Duodenal mucosa (tissue), 2 donors: Measurements from ENCODE around the gene CYB5R4.
A peak's percentile ranks its signal among the peaks of the same experiment; 100 is the strongest.

Experiments used
- H3K27ac ChIP-seq: one replicate; pipeline ENCODE4 v1.7.0; 2013; ENCODE audit warnings: low read depth, low read length
- H3K27me3 ChIP-seq, 2 donors: one replicate each; pipeline ENCODE4 v1.7.0; 2013; ENCODE audit warnings: low read length in 2 of 2, control low read depth in 1 of 2; ENCODE audit not compliant: insufficient read depth in 2 of 2, control insufficient read depth in 1 of 2
- H3K36me3 ChIP-seq, 2 donors: one replicate each; pipeline ENCODE4 v1.7.0; 2013; ENCODE audit warnings: low read length in 2 of 2, control low read depth in 1 of 2; ENCODE audit not compliant: insufficient read depth in 2 of 2, control insufficient read depth in 1 of 2
- H3K4me1 ChIP-seq, 2 donors: one replicate each; pipeline ENCODE4 v1.7.0; 2013; ENCODE audit warnings: low read length in 2 of 2, control low read depth in 1 of 2; ENCODE audit not compliant: insufficient read depth in 2 of 2, control insufficient read depth in 1 of 2
- H3K4me3 ChIP-seq, 2 donors: one replicate each; pipeline ENCODE4 v1.7.0; 2013; ENCODE audit warnings: low read length in 2 of 2, low read depth in 1 of 2
- H3K9ac ChIP-seq, 2 donors: one replicate each; pipeline ENCODE4 v1.7.0; 2013; ENCODE audit warnings: low read length in 2 of 2, low read depth in 1 of 2
- H3K9me3 ChIP-seq, 2 donors: one replicate each; pipeline ENCODE4 v1.7.0; 2013; ENCODE audit warnings: low read length in 2 of 2, control low read depth in 1 of 2; ENCODE audit not compliant: control insufficient read depth in 1 of 2

The CYB5R4 gene

DNA sequence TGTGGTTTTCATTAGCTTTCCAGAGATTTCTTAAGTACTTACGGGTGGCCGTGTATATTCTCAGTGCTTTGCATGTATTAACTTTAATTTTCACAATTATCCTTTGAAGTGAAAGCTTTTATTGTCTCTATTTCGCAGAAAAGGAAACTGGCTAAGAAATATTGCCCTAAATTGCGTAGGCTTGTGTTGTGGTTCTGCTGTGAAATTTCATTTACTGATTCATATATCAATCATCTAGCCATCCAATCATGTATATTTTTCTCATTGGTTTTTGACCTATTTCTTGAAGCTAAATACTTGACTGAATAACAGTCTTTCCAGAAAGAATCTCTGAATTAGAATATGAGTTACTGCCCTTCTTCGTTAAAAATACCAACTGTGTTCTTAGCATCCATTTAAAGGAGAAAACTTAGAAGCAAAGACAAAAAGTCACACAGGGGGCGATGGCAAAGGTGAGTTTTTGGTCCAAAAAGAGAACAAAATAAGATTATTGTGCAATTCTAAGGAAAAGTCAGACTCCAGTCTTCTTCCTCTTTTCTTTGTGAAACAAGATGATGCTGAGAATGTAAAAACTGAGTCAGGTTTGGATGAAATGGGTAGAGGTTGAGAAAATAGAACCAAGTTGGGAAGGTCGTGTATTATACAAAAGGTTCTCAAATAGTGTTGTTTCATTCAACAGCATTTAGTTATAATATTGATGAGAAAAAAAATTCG lies 1.4 kb downstream of the CYB5R4 start:
- H3K36me3 ChIP-seq: peaks cover 11 to 18% of the 10 kb centered on the region in 2 donors
- no peaks in the 10 kb centered on the region for H3K9me3 ChIP-seq
- H3K4me1 ChIP-seq: peaks cover 12 to 16% of the 10 kb centered on the region in 2 donors
- no peak overlapping the region for H3K27ac ChIP-seq
- no peaks in the 10 kb centered on the region for H3K27me3 ChIP-seq
- peak overlapping the region; percentile 96 to 99 for H3K4me3 ChIP-seq
- no peak overlapping the region for H3K9ac ChIP-seq

DNA sequence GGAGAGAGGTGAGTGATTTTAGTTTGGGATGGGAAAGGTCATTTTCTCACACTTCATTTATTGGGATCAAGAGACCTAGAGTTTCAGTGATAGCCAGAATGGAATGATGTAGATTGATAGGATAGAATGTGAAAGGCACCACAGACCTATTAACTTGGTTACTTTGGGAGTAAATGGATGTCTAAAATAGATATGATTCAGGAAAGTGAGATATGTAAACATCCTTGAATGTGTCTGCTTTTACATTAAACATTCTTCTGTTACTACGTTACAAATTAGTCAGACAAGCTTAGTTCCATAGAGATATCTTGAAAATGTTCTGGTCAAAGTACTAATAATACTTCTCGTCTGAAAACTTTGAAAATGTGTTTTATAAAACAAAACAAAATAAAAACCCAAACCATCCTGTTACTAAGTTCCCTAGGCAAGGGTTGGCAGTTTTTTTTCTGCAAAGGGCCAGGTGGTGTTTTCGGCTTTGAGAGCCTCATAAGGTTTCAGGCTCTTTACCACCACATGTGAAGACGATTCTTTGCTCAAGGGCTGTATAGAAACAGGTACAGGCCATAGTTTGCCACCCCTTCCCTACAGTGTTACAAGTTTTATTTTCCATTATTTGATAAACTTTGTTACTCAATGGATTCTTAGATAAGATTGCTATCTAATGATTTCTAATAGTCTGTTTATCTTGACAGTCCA lies 3.4 kb downstream of the CYB5R4 start:
- Histone ChIP-seq H3K4me3 (no peak overlapping the region), H3K9me3 (no peaks in the 10 kb centered on the region), H3K9ac (no peak overlapping the region), H3K36me3 (peaks cover 22 to 28% of the 10 kb centered on the region in 2 donors), H3K27me3 (no peaks in the 10 kb centered on the region), H3K27ac (no peak overlapping the region), H3K4me1 (peaks cover 12 to 16% of the 10 kb centered on the region in 2 donors)

DNA sequence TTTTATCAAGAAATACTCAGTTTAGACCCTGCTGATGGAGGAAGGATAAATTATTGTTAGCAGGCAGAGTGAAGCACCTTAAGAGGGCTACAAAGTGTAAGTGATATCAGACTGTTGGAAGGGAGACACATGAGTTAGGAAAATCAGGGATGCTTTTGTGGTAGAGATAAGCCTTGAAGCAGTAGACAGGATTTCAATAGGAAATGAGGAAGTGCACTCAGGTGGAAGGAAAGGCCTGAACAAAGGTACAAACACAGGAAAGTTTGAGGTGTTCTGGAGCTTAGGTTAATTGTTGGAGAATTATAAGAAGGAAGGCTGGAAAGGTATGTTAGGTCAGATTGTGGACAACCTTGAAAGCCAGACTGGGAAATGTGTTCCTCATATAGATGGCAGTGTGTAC lies 7.6 kb downstream of the CYB5R4 start:
- Histone ChIP-seq H3K36me3 (peaks cover 25 to 28% of the 10 kb centered on the region in 2 donors), H3K9ac (no peak overlapping the region), H3K27ac (no peak overlapping the region), H3K4me3 (no peak overlapping the region), H3K9me3 (no peaks in the 10 kb centered on the region), H3K27me3 (no peaks in the 10 kb centered on the region), H3K4me1 (no peaks in the 10 kb centered on the region)

DNA sequence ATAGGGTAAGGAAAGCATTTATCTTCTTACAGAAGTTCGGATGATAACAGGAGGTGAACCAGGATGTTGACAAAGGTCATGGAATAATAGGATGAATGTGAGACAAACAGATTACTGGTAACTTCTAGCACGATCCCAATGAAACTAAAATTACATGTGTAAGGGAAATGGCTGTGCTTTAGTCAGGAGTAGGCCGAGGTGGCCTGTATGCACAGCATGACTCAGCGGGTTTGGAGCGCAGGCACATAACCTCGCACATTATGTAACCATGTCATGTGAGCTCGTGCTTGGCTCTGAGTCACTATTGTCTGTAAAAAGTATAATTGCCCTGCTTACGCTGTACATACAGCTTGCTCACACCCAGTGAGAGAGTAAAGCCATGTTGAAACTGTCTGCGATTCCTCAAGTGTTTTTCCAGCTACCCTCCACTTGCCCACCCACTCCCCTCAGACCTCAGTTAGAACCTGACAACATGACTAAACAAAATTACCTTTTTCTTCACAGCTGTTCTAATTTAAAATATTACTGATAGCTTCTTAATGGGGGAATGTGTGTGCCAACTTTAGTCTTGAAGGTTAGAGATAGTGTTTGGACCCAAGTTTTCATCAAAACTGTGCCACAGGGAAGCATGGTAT lies 8.2 kb downstream of the CYB5R4 start:
- no peaks in the 10 kb centered on the region for H3K9me3 ChIP-seq
- H3K36me3 ChIP-seq: peaks cover 25 to 28% of the 10 kb centered on the region in 2 donors
- no peak overlapping the region for H3K9ac ChIP-seq
- H3K27me3 ChIP-seq: no peaks in the 10 kb centered on the region
- no peaks in the 10 kb centered on the region for H3K4me1 ChIP-seq
- no peak overlapping the region for H3K4me3 ChIP-seq
- H3K27ac ChIP-seq: no peak overlapping the region

- Histone ChIP-seq H3K36me3 (peaks cover 25 to 28% of the 10 kb centered on the region in 2 donors), H3K9ac (no peak overlapping the region), H3K27ac (no peak overlapping the region)
These were observed 9.2 kb downstream of the CYB5R4 start for GRCh38 chr6:83868639-83869038.

DNA sequence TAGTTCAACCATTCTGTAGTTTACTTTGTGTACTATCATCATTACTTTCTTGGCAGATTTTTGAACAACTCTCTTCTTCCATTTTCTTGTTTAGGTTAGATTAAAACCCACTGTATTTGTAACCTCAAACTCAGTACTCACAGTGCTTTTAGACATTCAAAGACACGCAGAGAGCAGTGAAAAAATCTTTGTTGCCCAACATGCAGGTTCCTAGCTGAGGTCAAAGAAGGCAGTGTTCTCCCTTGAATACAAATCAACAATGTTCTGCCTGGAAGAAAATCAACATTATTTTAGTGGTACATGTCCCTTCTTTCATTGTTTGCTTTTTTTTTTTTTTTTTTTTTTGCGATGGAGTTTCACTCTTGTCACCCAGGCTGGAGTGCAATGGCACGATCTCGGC lies 11.2 kb downstream of the CYB5R4 start:
- Histone ChIP-seq H3K4me1 (no peaks in the 10 kb centered on the region), H3K9ac (no peak overlapping the region), H3K4me3 (no peak overlapping the region), H3K27me3 (no peaks in the 10 kb centered on the region), H3K36me3 (peaks cover 13 to 16% of the 10 kb centered on the region in 2 donors), H3K9me3 (no peaks in the 10 kb centered on the region), H3K27ac (no peak overlapping the region)

More at GRCh38 chr6:83868639-83869038, 9.2 kb downstream of the CYB5R4 start:
- Histone ChIP-seq H3K4me3 (no peak overlapping the region), H3K9me3 (no peaks in the 10 kb centered on the region), H3K4me1 (no peaks in the 10 kb centered on the region), H3K27me3 (no peaks in the 10 kb centered on the region)

DNA sequence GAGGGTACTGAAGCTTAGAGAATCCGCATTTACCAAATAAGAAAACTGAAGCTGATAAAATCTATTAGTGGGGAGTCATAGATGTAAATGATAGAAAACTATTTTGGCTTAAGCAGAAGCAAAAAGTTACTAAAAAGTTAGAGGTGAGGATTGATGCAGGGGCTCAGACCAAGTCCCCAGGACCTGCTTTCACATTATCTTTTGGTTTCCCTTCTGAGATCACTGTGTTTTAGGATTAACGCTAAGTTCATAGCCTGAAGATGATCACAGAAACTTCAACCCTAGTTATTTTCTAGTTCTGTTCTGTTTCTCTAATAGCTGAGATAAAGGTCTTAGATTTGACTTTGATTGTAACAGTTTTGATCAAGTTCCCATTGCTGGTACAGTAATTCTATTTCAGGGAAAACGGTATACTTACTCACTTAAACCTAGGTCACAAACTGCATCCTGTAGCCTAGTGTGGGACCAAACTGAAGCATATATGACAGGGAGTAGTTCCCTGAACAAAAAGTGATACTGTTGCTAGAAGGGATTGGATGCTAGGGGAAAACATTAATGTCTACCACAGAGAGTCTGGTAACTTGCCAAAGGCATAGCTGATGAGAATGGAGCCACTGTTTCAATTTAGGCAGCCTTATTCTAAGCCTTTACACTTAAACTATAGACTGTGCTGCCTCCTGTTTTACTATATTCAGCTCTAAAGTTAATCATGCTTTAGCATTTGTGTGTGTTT lies 13.1 kb downstream of the CYB5R4 start:
- H3K4me3 ChIP-seq: no peak overlapping the region
- H3K9ac ChIP-seq: no peak overlapping the region
- no peaks in the 10 kb centered on the region for H3K4me1 ChIP-seq
- H3K9me3 ChIP-seq: no peaks in the 10 kb centered on the region
- H3K36me3 ChIP-seq: peaks cover 4 to 6% of the 10 kb centered on the region in 2 donors
- no peaks in the 10 kb centered on the region for H3K27me3 ChIP-seq
- no peak overlapping the region for H3K27ac ChIP-seq

- Histone ChIP-seq H3K27ac (no peak overlapping the region), H3K4me1 (peaks cover 0 to 4% of the 10 kb centered on the region in 2 donors), H3K27me3 (no peaks in the 10 kb centered on the region), H3K9ac (no peak overlapping the region), H3K36me3 (no peaks in the 10 kb centered on the region), H3K4me3 (no peak overlapping the region), H3K9me3 (no peaks in the 10 kb centered on the region)
These were observed 14.4 kb downstream of the CYB5R4 start for GRCh38 chr6:83873869-83874268.

- H3K4me1 ChIP-seq: peaks cover 0 to 6% of the 10 kb centered on the region in 2 donors
- H3K9ac ChIP-seq: no peak overlapping the region
- H3K27ac ChIP-seq: no peak overlapping the region
- no peaks in the 10 kb centered on the region for H3K27me3 ChIP-seq
- no peaks in the 10 kb centered on the region for H3K36me3 ChIP-seq
- no peaks in the 10 kb centered on the region for H3K9me3 ChIP-seq
- no peak overlapping the region for H3K4me3 ChIP-seq
These were observed 16.4 kb downstream of the CYB5R4 start for GRCh38 chr6:83875843-83876242.
